ENCODE measurements around the gene PIK3C2B. TPM values are rescaled to one million over a fixed set of nuclear protein-coding genes. Genes with fewer than 3 reads are reported as not detected.
"Not testable (repeated sequence)": the region's sequence is repeated elsewhere in the genome, so short reads cannot be mapped to it uniquely, and the experiment has no call there.

Gene PIK3C2B
- total RNA-seq, 1 donor from 2014 or later: 24.5 TPM

DNA sequence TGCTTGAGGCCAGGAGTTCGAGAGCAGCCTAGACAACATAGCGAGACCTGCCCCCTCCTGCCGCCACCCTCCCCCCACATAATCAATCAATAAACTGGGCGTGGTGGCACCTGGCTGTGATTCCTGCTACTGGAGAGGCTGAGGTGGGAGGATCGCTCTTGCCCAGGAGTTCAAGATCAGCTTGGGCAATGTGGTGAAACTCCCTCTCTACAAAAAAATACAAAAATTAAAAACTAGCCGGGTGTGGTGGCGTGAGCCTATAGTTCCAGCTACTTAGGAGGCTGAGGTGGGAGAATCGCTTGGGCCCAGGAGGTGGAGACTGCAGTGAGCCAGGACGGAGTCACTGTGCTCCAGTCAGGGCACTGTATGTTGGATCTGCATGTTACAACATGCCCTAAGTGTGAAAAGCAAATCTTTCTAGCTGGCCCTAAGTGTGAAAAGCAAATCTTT is 14.6 kb upstream of the PIK3C2B start:
- FAIRE-seq (no peak), DNase-seq (ENCODE audit: low spot score in 2 of 2) (no peak)

DNA sequence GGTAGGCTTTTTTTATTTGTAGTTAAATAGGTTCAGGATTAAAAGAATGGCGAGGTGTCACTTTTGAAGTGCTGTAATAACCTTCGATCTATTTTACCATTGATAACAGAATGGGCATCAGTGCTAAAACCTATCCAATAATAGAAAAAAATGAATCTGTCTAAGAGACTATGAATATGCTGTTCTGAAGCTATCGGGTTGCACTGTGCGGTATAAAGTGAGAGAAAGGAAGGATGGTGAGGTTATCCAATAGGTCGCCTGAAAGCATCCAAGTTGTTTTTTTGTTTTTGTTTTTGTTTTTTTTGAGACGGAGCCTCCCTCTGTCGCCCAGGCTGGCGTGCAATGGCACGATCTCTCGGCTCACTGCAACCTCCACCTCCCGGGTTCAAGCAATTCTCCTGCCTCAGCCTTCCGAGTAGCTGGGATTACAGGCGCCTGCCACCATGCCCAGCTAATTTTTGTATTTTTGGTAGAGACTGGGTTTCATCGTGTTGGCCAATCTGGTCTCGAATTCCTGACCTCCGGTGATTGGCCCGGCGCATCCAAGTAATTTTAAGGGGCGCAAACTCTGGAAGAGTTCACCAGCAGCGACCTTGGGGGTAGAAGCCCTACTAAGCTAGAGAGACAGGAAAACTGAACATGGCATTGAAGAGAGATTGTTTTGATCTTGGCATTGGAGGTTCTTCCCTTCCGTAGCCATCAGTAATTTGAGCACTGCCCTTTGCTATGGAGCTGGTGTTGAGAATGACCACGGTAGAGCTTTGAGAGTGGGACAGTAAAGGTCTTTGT is 12.9 kb upstream of the PIK3C2B start:
- DNase-seq (ENCODE audit: low spot score in 2 of 2): no peak
- FAIRE-seq: no peak

DNA sequence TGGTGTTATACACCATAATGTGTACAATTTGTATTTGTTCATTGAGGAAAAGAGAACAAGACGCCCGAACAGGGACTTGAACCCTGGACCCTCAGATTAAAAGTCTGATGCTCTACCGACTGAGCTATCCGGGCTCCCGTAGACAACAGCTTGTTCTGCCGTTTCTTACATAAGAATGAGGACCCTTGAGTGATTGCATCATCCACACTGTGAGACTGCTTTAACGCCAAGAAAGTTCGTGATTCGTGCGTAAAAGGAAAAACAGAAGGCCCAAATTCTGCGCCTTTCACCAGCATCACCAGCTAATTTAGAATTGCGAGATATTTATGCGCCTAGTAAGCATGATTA is 12.3 kb upstream of the PIK3C2B start:
- DNase-seq (ENCODE audit: low spot score in 2 of 2) (peak; percentile 46 to 54), FAIRE-seq (no peak)

DNA sequence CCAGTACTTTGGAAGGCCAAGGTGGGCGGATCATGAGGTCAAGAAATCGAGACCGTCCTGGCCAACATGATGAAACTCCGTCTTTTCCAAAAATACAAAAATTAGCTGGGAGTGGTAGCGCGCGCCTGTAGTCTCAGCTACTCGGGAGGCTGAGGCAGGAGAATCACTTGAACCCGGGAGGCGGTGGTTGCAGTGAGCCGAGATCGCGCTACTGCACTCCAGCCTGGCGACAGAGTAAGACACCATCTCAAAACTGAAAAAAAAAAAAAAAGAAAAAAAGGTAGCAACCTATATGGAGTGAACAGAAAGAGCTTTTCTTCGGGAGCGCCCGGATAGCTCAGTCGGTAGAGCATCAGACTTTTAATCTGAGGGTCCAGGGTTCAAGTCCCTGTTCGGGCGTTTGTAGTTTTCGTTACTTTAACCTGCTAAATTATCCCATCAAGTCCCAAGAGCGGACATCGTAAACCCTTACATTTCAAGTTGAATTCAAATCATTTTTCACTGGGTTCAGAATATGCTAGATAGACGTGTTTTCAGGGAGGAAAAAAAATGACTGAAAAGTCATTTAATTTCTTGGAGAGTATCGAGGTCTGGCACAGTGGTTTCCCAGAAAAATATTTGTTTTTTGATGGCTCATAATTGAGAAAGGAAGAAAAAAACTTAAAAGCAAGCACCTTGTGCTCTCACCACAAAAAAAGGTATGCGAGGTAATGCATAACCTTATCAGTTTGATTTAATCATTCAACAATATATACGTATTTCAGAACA is 11.8 kb upstream of the PIK3C2B start:
- DNase-seq (ENCODE audit: low spot score in 2 of 2) (peak in 1 of 2 donors; percentile 16), FAIRE-seq (no peak)

DNA sequence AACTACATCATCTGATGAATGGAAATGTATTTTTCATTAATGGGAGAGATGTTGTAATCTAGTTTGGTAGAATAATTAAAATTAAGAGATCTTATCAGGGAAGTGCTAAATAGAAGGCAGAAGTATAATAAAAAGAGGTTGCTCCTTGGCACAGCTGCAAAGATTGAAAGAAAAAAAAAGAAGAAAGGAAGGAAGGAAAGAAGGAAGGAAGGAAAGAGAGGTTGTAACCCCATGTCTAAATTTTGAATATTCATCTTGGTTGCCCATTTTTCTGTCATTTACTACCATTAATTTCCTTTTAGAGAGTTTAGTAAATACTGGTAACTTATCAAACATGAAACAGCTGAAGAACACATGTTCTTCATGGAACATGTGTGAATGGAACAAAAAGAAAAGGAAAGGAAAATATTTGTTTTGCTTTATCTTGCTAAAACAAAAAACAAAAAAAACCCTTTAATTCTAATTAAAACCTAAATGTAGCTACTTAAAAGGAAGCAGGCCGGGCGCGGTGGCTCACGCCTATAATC is 11.1 kb upstream of the PIK3C2B start:
- no peak for FAIRE-seq
- no peak for DNase-seq (ENCODE audit: low spot score in 2 of 2)

DNA sequence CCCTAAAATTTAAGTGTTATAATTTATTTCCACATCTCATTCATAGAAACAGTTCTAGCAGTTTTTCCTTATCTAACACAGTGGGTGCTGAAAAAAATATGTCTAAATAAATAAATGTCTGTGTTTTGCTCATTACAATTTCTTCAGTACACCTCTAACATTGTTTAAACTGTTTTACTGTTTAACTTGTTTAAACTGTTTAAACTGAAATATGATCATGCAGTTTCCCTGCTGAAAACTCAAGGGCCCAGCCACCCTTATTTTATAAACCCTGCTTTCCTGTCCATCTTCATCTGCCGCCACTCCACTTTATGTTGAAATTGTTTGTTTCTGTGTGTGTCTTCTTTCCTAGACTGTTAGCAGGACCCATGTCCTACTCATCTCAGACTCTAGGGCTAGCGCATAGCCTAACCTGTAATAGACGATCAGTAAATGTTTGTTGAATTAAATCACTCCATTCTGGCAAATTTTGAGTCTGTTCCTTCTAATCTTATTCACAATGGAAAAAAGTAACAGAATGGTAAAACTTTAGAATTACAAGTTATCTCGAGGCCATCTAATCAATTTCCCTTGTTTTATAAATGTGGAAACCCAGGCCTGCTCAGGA is 9.4 kb upstream of the PIK3C2B start:
- DNase-seq (ENCODE audit: low spot score in 2 of 2): no peak
- no peak for FAIRE-seq

DNA sequence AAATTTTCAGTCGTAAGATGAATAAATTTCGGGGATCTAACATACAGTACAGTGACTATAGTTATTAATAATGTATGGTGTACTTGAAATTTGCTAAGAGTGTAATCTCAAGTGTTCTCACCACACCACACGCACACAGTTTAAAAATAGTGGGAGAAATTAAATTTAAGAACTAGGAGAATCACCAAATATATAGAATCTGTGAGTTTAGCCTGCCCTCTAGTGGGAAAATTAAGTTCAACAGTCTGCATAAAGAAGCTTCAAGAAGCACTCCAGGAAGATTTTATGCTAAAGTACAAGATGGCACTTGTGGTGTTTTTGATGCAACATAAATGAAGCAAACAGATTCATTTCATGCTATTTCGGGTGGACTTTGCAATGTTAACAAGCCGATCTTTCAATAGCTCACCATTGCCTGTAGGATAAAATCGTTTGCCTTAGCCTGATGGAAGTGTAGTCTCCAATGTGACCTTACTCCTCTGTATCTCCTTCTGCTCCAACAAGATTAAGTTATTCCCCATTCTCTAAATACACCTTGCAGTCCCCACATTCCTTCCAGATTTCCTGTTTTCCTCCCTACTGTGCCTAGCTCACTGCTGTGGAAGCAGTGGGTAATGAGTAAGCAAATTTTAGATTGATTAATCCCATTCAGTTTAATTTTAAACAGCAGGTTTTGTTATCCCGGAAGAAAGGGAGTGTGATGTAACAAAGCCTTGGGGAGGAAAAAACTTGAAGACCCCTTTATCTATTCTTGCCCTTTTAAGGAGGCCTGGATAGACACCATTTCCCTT is 8.7 kb upstream of the PIK3C2B start:
- FAIRE-seq: no peak
- peak in 1 of 2 donors; percentile 33 for DNase-seq (ENCODE audit: low spot score in 2 of 2)

DNA sequence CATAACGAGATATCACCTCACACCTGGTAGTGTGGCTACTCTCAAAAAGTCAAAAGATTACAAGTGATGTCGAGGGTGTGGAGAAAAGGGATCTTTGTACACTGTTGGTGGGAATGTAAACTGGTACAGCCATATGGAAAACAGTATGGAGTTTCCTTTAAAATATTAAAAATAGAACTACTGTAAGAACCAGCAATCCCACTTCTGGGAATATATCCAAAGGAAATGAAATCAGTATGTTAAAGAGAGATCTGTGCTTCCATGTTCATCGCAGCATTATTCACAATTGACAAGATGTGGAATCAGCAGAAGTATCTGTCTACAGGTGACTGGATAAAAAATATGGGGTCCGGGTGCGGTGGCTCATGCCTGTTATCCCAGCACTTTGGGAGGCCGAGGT is 7.6 kb upstream of the PIK3C2B start:
- DNase-seq (ENCODE audit: low spot score in 2 of 2): no peak
- no peak for FAIRE-seq

DNA sequence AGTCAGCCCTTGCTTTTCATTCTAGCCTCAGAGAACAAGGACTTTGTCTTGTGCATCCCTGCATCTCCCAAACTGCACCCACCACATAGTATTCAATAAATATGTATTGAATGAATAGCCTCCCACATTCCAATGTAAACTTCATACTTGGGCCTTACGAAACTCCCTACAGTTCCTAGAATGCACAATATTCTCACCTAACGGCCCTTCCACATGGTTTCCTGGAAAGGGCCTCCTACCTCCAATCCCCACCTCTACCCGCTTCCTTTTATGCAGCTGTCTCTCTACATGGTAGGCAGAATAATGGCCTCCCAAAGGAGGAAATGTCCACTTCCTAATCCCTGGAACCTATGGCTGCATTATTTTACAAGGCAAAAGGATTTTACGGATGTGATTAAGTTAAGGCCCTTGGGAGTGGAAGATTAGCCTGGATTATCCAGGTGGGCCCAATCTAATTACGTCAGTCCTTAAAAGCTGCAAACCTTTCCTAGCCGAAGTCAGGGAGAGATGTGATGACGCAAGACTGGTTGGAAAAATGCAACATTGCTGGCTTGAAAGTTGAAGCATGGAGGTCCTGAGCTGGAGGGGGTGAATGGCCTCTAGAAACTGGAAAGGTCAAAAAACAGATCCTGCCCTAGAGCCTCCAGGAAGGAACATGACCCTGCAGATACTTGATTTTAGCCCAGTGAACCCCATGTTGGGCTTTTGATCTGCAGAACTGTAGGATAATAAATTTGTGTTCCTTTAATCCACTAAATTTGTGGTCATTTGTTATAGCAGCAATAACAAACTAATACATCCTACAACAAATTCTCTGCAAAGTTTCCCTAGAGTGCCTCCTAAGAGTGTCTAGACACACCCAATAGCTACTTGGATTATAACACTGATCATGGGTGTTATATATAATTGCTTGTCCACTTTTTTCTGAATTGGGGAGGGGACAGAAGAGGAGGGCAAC is 5.2 kb upstream of the PIK3C2B start:
- FAIRE-seq (no peak), DNase-seq (ENCODE audit: low spot score in 2 of 2) (no peak)

DNA sequence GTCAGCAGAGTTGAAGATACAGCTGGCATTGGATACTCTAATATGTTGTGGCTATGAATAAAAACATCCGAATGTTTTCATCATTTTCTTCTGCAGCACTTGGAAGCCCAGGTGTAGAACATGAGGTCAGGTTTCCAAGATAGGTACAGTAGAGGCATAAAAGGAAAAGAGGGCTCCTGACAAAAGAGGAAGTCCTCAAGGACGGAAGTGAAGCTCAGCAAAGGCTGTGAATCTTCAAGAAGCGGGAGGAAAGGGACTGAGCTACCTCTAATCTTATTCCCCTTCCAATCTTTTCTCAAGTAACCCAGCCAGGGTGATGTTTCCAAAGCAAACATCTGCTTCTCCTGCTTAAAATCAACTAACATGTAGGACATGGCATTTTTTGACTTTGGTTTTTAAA is 4.4 kb upstream of the PIK3C2B start:
- FAIRE-seq (no peak), DNase-seq (ENCODE audit: low spot score in 2 of 2) (no peak)

DNA sequence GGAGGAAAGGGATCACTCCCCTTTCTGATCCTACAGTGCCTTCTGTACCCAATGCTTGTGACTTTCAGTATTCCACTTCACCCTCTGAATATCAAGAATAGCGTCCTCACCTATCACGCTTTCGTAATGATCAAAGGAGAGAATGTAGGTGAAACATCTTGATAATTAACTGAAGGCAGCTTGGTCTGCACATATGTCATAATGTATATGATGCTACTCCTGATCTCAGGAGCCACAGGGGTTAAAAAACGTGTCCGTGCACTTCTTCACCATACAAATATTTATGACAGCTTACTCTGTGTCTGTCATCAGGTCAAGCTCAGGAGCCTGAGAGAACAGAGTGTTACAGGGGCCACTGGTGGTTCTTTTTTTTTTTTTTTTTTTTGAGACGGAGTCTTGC is 1.2 kb upstream of the PIK3C2B start:
- FAIRE-seq (no peak), DNase-seq (ENCODE audit: low spot score in 2 of 2) (no peak)

DNA sequence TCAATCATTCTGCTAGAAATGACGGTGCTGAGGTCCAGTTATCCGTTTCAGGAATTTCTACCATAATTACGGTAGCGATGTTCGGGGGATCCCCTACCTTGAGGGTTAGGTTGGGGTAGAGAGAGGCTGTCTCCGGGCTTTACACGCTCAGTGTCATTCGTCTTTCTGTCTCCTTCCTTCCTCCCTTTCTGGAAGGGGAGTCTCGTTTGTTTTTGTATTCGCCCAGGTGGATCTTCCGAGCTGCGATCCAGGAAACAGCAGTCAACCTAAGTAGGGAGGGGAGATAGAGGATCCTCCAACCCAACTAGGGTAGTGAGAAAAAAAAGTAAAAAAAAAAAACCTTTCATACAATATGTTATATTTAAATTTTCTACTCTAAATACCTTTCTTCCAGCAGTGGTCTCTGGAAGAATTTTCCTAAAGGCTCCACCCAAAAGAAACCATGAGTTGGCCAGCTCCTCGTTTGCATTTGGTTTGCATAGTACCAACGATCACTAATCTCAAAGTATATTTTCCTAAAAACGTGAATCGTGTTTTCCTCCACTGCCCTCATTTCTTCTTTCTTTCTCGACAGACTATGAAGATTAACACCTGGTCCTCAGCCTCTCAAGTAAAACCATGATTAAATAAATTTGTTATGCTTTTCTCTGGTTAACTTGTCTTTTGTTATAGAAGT is 611 bp upstream of the PIK3C2B start:
- FAIRE-seq (no peak), DNase-seq (ENCODE audit: low spot score in 2 of 2) (no peak)

DNA sequence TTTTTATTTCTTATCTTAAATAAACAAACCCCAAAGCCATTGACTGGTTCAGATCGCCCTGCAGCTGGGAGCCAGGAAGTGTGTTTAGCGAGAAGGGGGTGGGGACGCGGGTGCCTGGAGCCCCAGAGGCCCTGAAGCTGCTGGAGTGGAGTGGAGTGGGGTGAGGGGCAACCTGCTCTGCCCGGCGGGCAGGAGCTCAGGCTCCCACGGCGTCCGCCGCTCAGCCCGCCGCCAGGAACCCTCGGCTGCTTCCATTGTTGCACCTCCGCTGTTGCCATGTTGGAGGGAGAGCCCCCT is 673 bp downstream of the PIK3C2B start:
- peak in 1 of 2 donors; percentile 61 for DNase-seq (ENCODE audit: low spot score in 2 of 2)
- FAIRE-seq: no peak

DNA sequence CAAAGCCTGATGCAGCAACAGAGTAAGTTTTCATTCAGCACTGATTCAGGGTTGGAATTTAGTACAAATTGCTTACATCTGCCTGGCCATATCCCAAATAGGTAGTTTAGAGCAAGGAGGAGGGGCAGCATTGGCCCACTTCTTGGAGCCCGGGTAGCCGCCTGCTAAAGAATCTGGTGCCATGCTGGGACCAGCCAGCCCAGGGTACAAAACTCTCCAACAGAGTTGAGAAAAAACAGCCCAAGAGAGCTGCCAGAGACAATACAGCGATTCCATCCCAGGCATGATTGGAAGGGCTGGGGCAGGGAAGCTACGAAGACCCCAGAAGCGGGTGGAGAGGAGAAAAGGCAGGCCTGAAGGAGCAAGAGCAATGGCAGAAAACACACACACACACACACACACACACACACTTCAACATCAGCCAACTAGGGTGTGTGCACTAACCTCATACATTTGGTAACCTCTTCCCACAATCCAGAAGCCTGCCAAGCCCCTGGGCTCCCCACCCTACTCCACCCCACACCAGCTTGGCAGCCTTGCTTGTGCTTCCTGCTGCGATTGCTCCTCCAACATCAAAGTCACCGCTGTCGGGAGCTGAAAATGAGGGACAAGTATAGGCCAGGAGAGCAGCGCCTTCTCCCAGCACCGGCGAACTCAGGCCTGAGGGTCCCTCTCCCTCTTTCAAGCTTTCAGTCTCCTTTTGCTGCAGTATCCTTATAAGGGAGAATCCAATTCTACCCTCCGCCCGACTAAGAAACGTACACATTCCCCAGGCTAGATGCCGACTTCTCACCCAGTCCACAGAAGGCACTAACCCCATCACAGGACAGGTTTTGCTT is 1.2 kb downstream of the PIK3C2B start:
- DNase-seq (ENCODE audit: low spot score in 2 of 2) (no peak), FAIRE-seq (no peak)

DNA sequence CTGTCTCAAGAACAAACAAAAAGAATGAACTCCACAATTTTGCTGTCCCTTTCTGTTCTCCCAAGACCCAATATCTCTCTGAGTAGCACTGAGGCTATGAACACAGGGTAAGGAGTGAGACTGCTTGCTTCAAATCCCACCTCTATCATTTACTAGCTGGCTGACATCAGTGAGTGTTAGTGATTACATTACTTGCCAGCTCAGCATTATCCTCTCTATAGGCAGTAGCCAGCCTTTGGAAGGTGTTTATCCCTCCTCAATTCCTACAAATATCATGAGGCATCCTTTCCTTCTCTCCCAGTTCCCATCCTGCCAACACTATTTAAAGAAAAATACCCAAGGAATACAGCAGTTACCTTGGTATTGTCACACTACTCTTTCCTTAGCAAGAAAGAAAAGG is 3.0 kb downstream of the PIK3C2B start:
- DNase-seq (ENCODE audit: low spot score in 2 of 2): no peak
- FAIRE-seq: no peak

DNA sequence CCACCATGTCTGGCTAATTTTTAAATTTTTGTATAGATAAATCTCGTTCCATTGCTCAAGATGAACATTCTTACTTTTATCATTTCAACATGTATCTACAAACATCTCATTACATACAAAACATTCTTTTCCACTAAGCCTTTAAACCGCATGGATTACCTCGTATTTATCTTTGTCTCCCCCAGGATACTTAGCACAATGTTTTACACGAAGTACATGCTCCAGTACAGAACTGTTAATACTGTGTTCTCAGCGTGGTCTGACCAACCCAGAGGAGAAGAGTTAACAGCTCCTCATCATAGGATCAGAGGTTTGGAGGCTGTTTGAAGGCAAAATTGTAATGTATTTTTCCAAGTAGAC is 7.4 kb downstream of the PIK3C2B start:
- FAIRE-seq: no peak

DNA sequence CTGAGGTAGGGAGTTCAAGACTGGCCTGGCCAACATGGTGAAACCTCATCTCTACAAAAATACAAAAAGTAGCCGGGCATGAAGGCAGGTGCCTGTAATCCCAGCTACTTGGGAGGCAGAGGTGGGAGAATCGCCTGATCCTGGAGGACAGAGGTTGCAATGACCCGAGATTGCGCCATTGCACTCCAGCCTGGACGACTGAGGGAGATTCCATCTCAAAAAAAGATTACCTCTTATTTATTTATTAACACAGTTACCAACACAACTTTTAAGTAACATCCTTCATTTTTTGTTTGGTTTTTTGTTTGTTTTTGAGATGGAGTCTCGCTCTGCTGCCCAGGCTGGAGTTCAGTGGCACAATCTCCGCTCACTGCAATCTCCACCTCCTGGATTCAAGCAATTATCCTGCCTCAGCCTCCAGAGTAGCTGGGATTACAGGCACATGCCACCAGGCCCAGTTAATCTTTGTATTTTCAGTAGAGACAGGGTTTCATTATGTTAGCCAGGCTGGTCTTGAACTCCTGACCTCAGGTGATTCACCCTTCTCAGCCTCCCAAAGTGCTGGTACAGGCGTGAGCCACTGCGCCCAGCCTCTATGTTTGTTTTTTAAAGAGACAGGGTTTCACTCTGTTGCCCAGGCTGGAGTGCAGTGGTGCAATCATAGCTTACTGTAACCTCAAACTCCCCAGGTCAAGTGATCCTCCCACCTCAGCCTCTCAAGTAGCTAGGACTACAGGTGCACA is 7.9 kb downstream of the PIK3C2B start:
- not testable (repeated sequence) for FAIRE-seq; DNase-seq (ENCODE audit: low spot score in 2 of 2)

More for the DNA sequence above, 7.4 kb downstream of the PIK3C2B start:
- DNase-seq (ENCODE audit: low spot score in 2 of 2): no peak
